22Rv1 (cell line): ENCODE data around the gene KCNT2.

ENCODE experiments used
- ZFX ChIP-seq: fragments of 450-650 bp; IDR thresholded peaks from 2 replicates; pipeline ENCODE4 v1.6.1; 2017; ENCODE audit warnings: antibody characterized with exemption, borderline replicate concordance
- TF ChIP-seq, protein P1 (sequence below): fragments of 450-650 bp; IDR thresholded peaks from 2 replicates; pipeline ENCODE4 v1.5.1; 2017; ENCODE audit warnings: mild to moderate bottlenecking

GRCh38 chr1:196603651-196604050 is 4.6 kb downstream of the KCNT2 start:
- TF ChIP-seq, protein P1, sequence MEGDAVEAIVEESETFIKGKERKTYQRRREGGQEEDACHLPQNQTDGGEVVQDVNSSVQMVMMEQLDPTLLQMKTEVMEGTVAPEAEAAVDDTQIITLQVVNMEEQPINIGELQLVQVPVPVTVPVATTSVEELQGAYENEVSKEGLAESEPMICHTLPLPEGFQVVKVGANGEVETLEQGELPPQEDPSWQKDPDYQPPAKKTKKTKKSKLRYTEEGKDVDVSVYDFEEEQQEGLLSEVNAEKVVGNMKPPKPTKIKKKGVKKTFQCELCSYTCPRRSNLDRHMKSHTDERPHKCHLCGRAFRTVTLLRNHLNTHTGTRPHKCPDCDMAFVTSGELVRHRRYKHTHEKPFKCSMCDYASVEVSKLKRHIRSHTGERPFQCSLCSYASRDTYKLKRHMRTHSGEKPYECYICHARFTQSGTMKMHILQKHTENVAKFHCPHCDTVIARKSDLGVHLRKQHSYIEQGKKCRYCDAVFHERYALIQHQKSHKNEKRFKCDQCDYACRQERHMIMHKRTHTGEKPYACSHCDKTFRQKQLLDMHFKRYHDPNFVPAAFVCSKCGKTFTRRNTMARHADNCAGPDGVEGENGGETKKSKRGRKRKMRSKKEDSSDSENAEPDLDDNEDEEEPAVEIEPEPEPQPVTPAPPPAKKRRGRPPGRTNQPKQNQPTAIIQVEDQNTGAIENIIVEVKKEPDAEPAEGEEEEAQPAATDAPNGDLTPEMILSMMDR, result no peak
- no peak for TF ChIP-seq ZFX
